Stomach (tissue), 9 donors: ENCODE measurements around the gene LRIG1. TPM values are rescaled to one million over a fixed set of nuclear protein-coding genes. Genes with fewer than 3 reads are reported as not detected.
A peak's percentile ranks its signal among the peaks of the same experiment; 100 is the strongest.

ENCODE experiments used
- DNase-seq, 2 donors: peaks; one replicate each; pipeline versions ENCODE4 v3.0.0 to v3.0.0-alpha.2; 2013 to 2019
- H3K27ac ChIP-seq, 5 donors: fragments of 200-600 bp in 4 of 5; sonication (generic) in 4 of 5; one replicate each; pipeline ENCODE4 v1.5.1; 2013 to 2019; ENCODE audit warnings: mild to moderate bottlenecking in 1 of 5, moderate library complexity in 1 of 5
- H3K27me3 ChIP-seq, 3 donors: fragments of 200-600 bp; sonication (generic); one replicate each; pipeline ENCODE4 v1.5.1; 2017 to 2019; ENCODE audit warnings: mixed run types in 1 of 3
- H3K36me3 ChIP-seq, 4 donors: fragments of 200-600 bp; sonication (generic); 1 replicate in 3 of 4; 2 replicates in 1 of 4; pipeline ENCODE4 v1.5.1; 2016 to 2019
- H3K4me1 ChIP-seq, 4 donors: fragments of 200-600 bp; sonication (generic); one replicate each; pipeline ENCODE4 v1.5.1; 2016 to 2019
- H3K4me3 ChIP-seq, 4 donors: fragments of 200-600 bp; sonication (generic) in 3 of 4; one replicate each; pipeline ENCODE4 v1.5.1; 2016 to 2019; ENCODE audit warnings: mild to moderate bottlenecking in 1 of 4
- H3K9me3 ChIP-seq, 4 donors: fragments of 200-600 bp; sonication (generic); one replicate each; pipeline ENCODE4 v1.5.1; 2016 to 2019
- CTCF ChIP-seq, 7 experiments: fragments of 450-650 bp in 4 of 7; fragments of 200-600 bp in 3 of 7; sonication (generic) in 3 of 7; IDR thresholded peaks; one replicate each; pipeline ENCODE4 v1.5.1; 2016 to 2019; ENCODE audit warnings: antibody characterized with exemption in 7 of 7, control low read depth in 2 of 7, mild to moderate bottlenecking in 1 of 7
- EP300 ChIP-seq: sonication (generic); formaldehyde crosslinking; IDR thresholded peaks from one replicate; pipeline ENCODE4 v1.6.1; 2017; ENCODE audit warnings: antibody characterized with exemption
- POLR2A ChIP-seq, 4 donors: fragments of 450-650 bp; IDR thresholded peaks; one replicate each; pipeline ENCODE4 v1.6.1; 2016; ENCODE audit warnings: antibody characterized with exemption in 4 of 4, control low read depth in 2 of 4, mild to moderate bottlenecking in 1 of 4, moderate library complexity in 1 of 4
- POLR2AphosphoS5 ChIP-seq, 3 donors: sonication (generic); formaldehyde crosslinking; IDR thresholded peaks; one replicate each; pipeline ENCODE4 v1.6.1; 2016; ENCODE audit warnings: antibody characterized with exemption in 3 of 3
- WGBS, 5 donors: extraction: QIAGEN DNeasy Blood & Tissue Kit in 3 of 5; methylation state at CpG; one replicate each; pipeline versions ENCODE4 v1.1.5 to v1.1.7; 2013 to 2018; 5-methylcytosine and 5-hydroxymethylcytosine counted together
- intact Hi-C: fragments of 100-400 bp; cut with DNase I; formaldehyde crosslinking; loops from one replicate; pipeline ENCODE4 v1.15.1; 2023; ENCODE audit warnings: low total_unique reads
- polyA plus RNA-seq, 3 donors: library from polyadenylated mRNA; stranded (reverse); fragments of 200-250 nt; gene quantifications; one replicate each; pipeline ENCODE4 v1.2.3, GENCODE V29; 2013
- total RNA-seq, 5 donors: library from RNA; depleted of rRNA; stranded (reverse); fragments of >200 nt; gene quantifications; one replicate each; pipeline versions ENCODE4 v1.1.0 to v1.2.3, GENCODE V29; 2014 to 2016
- donor health status: healthy with polysubstance abuse.
- donor health status: Bipolar disorder and iron deficiency.
- donor health status: healthy.

Gene LRIG1
- total and polyA plus RNA-seq, 8 donors = 20.2 to 278 (median 87.0) TPM

- H3K9me3 ChIP-seq = no peaks in the 10 kb centered on the region
- 41 to 65% (median 57%) methylated on average over 9 of the region's 9 CpGs for WGBS, 5 donors
- TF ChIP-seq EP300 = no peak
- no peak for TF ChIP-seq POLR2AphosphoS5 (IDR thresholded peaks at IDR 0.05)
- no peak for TF ChIP-seq POLR2A (IDR thresholded peaks at IDR 0.05)
- TF ChIP-seq CTCF (IDR thresholded peaks at IDR 0.05) = no peak
- H3K4me1 ChIP-seq = peaks cover 0 to 12% (median 6%) of the 10 kb centered on the region in 4 donors
- H3K4me3 ChIP-seq = no peak overlapping the region
- intact Hi-C loops = no loop called here
- H3K27ac ChIP-seq = no peak overlapping the region
- H3K27me3 ChIP-seq = no peaks in the 10 kb centered on the region
- peaks cover 0 to 13% (median 12%) of the 10 kb centered on the region in 4 donors for H3K36me3 ChIP-seq
- DNase-seq = peak in 1 of 2 donors; percentile 70
Measured at GRCh38 chr3:66344391-66344811, 156.4 kb downstream of the LRIG1 start.

GRCh38 chr3:66342717-66343356, 158.0 kb downstream of the LRIG1 start:
- 77 to 84% (median 82%) methylated on average over 8 of the region's 8 CpGs for WGBS, 5 donors
- Histone ChIP-seq H3K4me3 (no peak overlapping the region), H3K27me3 (no peaks in the 10 kb centered on the region), H3K36me3 (peaks cover 0 to 12% (median 10%) of the 10 kb centered on the region in 4 donors), H3K4me1 (peaks cover 0 to 12% (median 6%) of the 10 kb centered on the region in 4 donors), H3K27ac (no peak overlapping the region), H3K9me3 (no peaks in the 10 kb centered on the region)
- intact Hi-C loops = no loop called here
- peak in 1 of 2 donors; percentile 14 for DNase-seq
- TF ChIP-seq POLR2AphosphoS5 (IDR thresholded peaks at IDR 0.05) = no peak
- no peak for TF ChIP-seq CTCF (IDR thresholded peaks at IDR 0.05)
- TF ChIP-seq EP300 = no peak
- no peak for TF ChIP-seq POLR2A (IDR thresholded peaks at IDR 0.05)

DNA sequence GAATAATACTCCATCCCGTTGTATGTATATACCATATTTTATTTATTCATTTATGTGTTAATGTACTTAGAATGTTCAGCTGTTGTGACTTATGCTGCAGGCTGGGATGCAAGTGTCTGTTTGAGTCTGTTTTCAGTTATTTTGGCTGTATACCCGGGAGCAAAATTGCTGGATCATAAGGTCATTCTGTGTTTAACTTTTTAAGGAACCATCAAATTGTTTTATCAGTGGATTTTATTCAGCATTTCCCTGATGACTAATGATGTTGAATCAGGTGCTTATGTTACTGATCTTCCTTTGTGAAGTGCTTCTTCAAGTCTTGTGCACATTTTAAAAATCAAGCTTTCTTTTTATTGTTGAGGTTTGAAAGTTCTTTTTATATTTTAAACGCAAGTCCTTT, 161.9 kb downstream of the LRIG1 start:
- Histone ChIP-seq H3K9me3 (no peaks in the 10 kb centered on the region), H3K36me3 (no peaks in the 10 kb centered on the region), H3K4me1 (peaks cover 0 to 15% (median under 1%) of the 10 kb centered on the region in 4 donors), H3K27ac (no peak overlapping the region), H3K4me3 (no peak overlapping the region), H3K27me3 (no peaks in the 10 kb centered on the region)
- WGBS, 5 donors = 78 to 88% (median 86%) methylated on average over 3 of the region's 3 CpGs
- DNase-seq = no peak
- TF ChIP-seq EP300 (no peak), POLR2AphosphoS5 (IDR thresholded peaks at IDR 0.05) (no peak), POLR2A (IDR thresholded peaks at IDR 0.05) (no peak)
- intact Hi-C loops = no loop called here

DNA sequence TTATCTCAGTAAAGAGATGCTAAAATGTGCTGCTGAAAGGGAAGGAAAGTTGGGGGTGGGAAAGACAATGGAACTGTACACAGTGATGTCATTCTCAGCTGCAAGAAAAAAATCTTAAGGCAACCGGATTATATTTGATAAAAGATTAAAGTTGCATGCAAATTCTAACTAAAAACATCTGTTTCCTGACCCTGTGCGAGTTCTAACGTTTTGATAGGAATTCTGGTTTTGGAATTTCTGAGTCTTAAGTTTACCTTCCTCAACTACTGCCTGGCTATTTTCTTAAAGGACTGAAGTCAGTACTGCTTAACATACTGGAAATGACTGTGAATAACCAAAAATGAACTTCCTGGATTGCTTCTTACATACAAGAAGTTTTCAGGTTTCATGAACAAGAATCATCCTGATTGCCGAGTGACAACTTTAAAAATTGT, 164.5 kb downstream of the LRIG1 start:
- H3K4me1 ChIP-seq = peaks cover 0 to 15% (median 0%) of the 10 kb centered on the region in 4 donors
- no peaks in the 10 kb centered on the region for H3K36me3 ChIP-seq
- no peak overlapping the region for H3K27ac ChIP-seq
- no peak overlapping the region for H3K4me3 ChIP-seq
- TF ChIP-seq POLR2A (IDR thresholded peaks at IDR 0.05) = no peak
- TF ChIP-seq EP300 = no peak
- no peak for TF ChIP-seq CTCF (IDR thresholded peaks at IDR 0.05)
- no peak for TF ChIP-seq POLR2AphosphoS5 (IDR thresholded peaks at IDR 0.05)
- H3K9me3 ChIP-seq = no peaks in the 10 kb centered on the region
- peak in 1 of 2 donors; percentile 32 for DNase-seq
- 19 to 36% (median 31%) methylated on average over 4 of the region's 4 CpGs for WGBS, 5 donors
- no peaks in the 10 kb centered on the region for H3K27me3 ChIP-seq
- intact Hi-C loops = no loop called here

GRCh38 chr3:66335671-66336070, 165.2 kb downstream of the LRIG1 start:
- peaks cover 0 to 15% (median 0%) of the 10 kb centered on the region in 4 donors for H3K4me1 ChIP-seq
- WGBS, 5 donors = 95 to 98% (median 96%) methylated on average over 2 of the region's 2 CpGs
- intact Hi-C loops = no loop called here
- DNase-seq = no peak
- no peak overlapping the region for H3K27ac ChIP-seq
- TF ChIP-seq CTCF (IDR thresholded peaks at IDR 0.05) (no peak), POLR2A (IDR thresholded peaks at IDR 0.05) (no peak), EP300 (no peak), POLR2AphosphoS5 (IDR thresholded peaks at IDR 0.05) (no peak)
- H3K36me3 ChIP-seq = no peaks in the 10 kb centered on the region
- no peak overlapping the region for H3K4me3 ChIP-seq
- H3K27me3 ChIP-seq = no peaks in the 10 kb centered on the region
- no peaks in the 10 kb centered on the region for H3K9me3 ChIP-seq
